Smooth muscle cell (in vitro differentiated cells): Measurements from ENCODE around the gene TAS2R60. TPM values are rescaled to one million over a fixed set of nuclear protein-coding genes. Genes with fewer than 3 reads are reported as not detected.
"Not testable (repeated sequence)": the region's sequence is repeated elsewhere in the genome, so short reads cannot be mapped to it uniquely, and the experiment has no call there.

Source experiments
- DNase-seq: peaks from one replicate; lab custom pipeline; 2025; ENCODE audit not compliant: unreplicated experiment; lab: John Stamatoyannopoulos, UW
- H2AFZ ChIP-seq: fragments of 200-600 bp; sonication (generic); 2 replicates; pipeline ENCODE4 v1.6.0; 2016; ENCODE audit warnings: antibody characterized with exemption, low read depth, mild to moderate bottlenecking
- H3F3A ChIP-seq: fragments of 200-600 bp; sonication (generic); 2 replicates; pipeline ENCODE4 v1.6.0; 2017; ENCODE audit warnings: antibody characterized with exemption, low read depth
- H3K27ac ChIP-seq: fragments of 200-600 bp; sonication (generic); 2 replicates; pipeline ENCODE4 v1.5.1; 2016; ENCODE audit warnings: low read depth, mild to moderate bottlenecking
- H3K27me3 ChIP-seq: fragments of 200-600 bp; sonication (generic); 2 replicates; pipeline ENCODE4 v1.6.1; 2016; ENCODE audit warnings: low read depth, mild to moderate bottlenecking
- H3K36me3 ChIP-seq: fragments of 200-600 bp; sonication (generic); 2 replicates; pipeline ENCODE4 v1.5.1; 2016; ENCODE audit warnings: low read depth
- H3K4me1 ChIP-seq: fragments of 200-600 bp; sonication (generic); 2 replicates; pipeline ENCODE4 v1.5.1; 2016; ENCODE audit warnings: low read depth
- H3K4me2 ChIP-seq: fragments of 200-600 bp; sonication (generic); 2 replicates; pipeline ENCODE4 v1.6.0; 2016; ENCODE audit warnings: mild to moderate bottlenecking
- H3K4me3 ChIP-seq: fragments of 200-600 bp; sonication (generic); 2 replicates; pipeline ENCODE4 v1.5.1; 2016; ENCODE audit warnings: mild to moderate bottlenecking
- H3K79me2 ChIP-seq: fragments of 200-600 bp; sonication (generic); 2 replicates; pipeline ENCODE4 v1.6.0; 2016; ENCODE audit warnings: low read depth, mild to moderate bottlenecking
- H3K9ac ChIP-seq: fragments of 200-600 bp; sonication (generic); 2 replicates; pipeline ENCODE4 v1.6.0; 2016; ENCODE audit warnings: low read depth
- H3K9me3 ChIP-seq: fragments of 200-600 bp; sonication (generic); replicated peaks from 2 replicates; pipeline ENCODE4 v1.5.1; 2016; ENCODE audit warnings: low read depth
- H4K20me1 ChIP-seq: fragments of 200-600 bp; sonication (generic); 2 replicates; pipeline ENCODE4 v1.6.0; 2016; ENCODE audit warnings: low read depth
- CTCF ChIP-seq: fragments of 200-600 bp; sonication (generic); IDR thresholded peaks from 2 replicates; pipeline ENCODE4 v1.5.1; 2017; ENCODE audit warnings: borderline replicate concordance, mild to moderate bottlenecking, antibody characterized with exemption; ENCODE audit not compliant: insufficient read depth, poor library complexity, severe bottlenecking
- WGBS: methylation state at CpG from one replicate; pipeline ENCODE4 v1.1.7; 2016; ENCODE audit warnings: low lambda C conversion rate; 5-methylcytosine and 5-hydroxymethylcytosine counted together
- polyA plus RNA-seq: library from polyadenylated mRNA; unstranded; fragments of >200 nt; fragmentation: Nextera tagmentation; extraction: Ambion mirVana; gene quantifications from 2 replicates; pipeline ENCODE4 v1.2.1, GENCODE V29; 2016
- total RNA-seq: library from RNA; depleted of rRNA; stranded (reverse); fragments of >200 nt; gene quantifications from 2 replicates; pipeline ENCODE4 v1.2.3, GENCODE V29; 2014

Gene TAS2R60
- total and polyA plus RNA-seq, 2 experiments from 2014 or later = not detected

- H3K4me2 ChIP-seq = no peak overlapping the region
- H3K4me1 ChIP-seq = no peaks in the 10 kb centered on the region
- no peaks in the 10 kb centered on the region for H3K27me3 ChIP-seq
- H3K27ac ChIP-seq = no peak overlapping the region
- no peaks in the 10 kb centered on the region for H3F3A ChIP-seq
- no peak overlapping the region for H2AFZ ChIP-seq
- H3K79me2 ChIP-seq = no peaks in the 10 kb centered on the region
- H3K9me3 ChIP-seq = no peaks in the 10 kb centered on the region
- WGBS = 94% methylated on average over 11 of the region's 11 CpGs
- H3K36me3 ChIP-seq = no peaks in the 10 kb centered on the region
- no peaks in the 10 kb centered on the region for H4K20me1 ChIP-seq
- no peak for TF ChIP-seq CTCF
- no peak overlapping the region for H3K4me3 ChIP-seq
- no peak overlapping the region for H3K9ac ChIP-seq
- DNase-seq = no peak
Observed at GRCh38 chr7:143418681-143419458, 24.4 kb upstream of the TAS2R60 start.

GRCh38 chr7:143419880-143420279 is 23.4 kb upstream of the TAS2R60 start:
- no peaks in the 10 kb centered on the region for H3K27me3 ChIP-seq
- H3F3A ChIP-seq = no peaks in the 10 kb centered on the region
- no peaks in the 10 kb centered on the region for H3K4me1 ChIP-seq
- no peak overlapping the region for H3K4me2 ChIP-seq
- no peak overlapping the region for H3K9ac ChIP-seq
- WGBS = 95% methylated on average over 4 of the region's 4 CpGs
- no peak overlapping the region for H3K27ac ChIP-seq
- H4K20me1 ChIP-seq = no peaks in the 10 kb centered on the region
- H3K36me3 ChIP-seq = no peaks in the 10 kb centered on the region
- no peak for TF ChIP-seq CTCF
- H3K4me3 ChIP-seq = no peak overlapping the region
- no peaks in the 10 kb centered on the region for H3K79me2 ChIP-seq
- H3K9me3 ChIP-seq = no peaks in the 10 kb centered on the region
- DNase-seq = no peak
- no peak overlapping the region for H2AFZ ChIP-seq

- not testable (repeated sequence) for H2AFZ ChIP-seq, H3K36me3 ChIP-seq, H3K4me1 ChIP-seq, DNase-seq, H3K27me3 ChIP-seq, H3K27ac ChIP-seq, H3K9ac ChIP-seq, H3K79me2 ChIP-seq, H3K4me2 ChIP-seq, H3K4me3 ChIP-seq, H3F3A ChIP-seq, H3K9me3 ChIP-seq, H4K20me1 ChIP-seq
- 75% methylated on average over 3 of the region's 3 CpGs for WGBS
Observed at GRCh38 chr7:143420624-143421023, 22.6 kb upstream of the TAS2R60 start.

GRCh38 chr7:143422033-143422432 is 21.2 kb upstream of the TAS2R60 start:
- no peaks in the 10 kb centered on the region for H4K20me1 ChIP-seq
- H3K79me2 ChIP-seq = no peaks in the 10 kb centered on the region
- H3K4me2 ChIP-seq = no peak overlapping the region
- H3F3A ChIP-seq = no peaks in the 10 kb centered on the region
- H3K27ac ChIP-seq = no peak overlapping the region
- no peak overlapping the region for H3K4me3 ChIP-seq
- H3K4me1 ChIP-seq = no peaks in the 10 kb centered on the region
- no peaks in the 10 kb centered on the region for H3K36me3 ChIP-seq
- H3K27me3 ChIP-seq = no peaks in the 10 kb centered on the region
- 90% methylated on average over 3 of the region's 3 CpGs for WGBS
- no peaks in the 10 kb centered on the region for H3K9me3 ChIP-seq
- H2AFZ ChIP-seq = no peak overlapping the region
- no peak for TF ChIP-seq CTCF
- DNase-seq = no peak
- H3K9ac ChIP-seq = no peak overlapping the region

- H3K36me3 ChIP-seq, H3K27ac ChIP-seq, H3K27me3 ChIP-seq, H3K9me3 ChIP-seq, H3K9ac ChIP-seq, H3K4me1 ChIP-seq, H3K4me3 ChIP-seq, H2AFZ ChIP-seq, H3F3A ChIP-seq, H3K79me2 ChIP-seq, H3K4me2 ChIP-seq, H4K20me1 ChIP-seq, DNase-seq: not testable (repeated sequence)
- over 99% methylated on average over 33 of the region's 34 CpGs for WGBS
Observed at GRCh38 chr7:143424476-143424875, 18.8 kb upstream of the TAS2R60 start.
